Immature natural killer cell (primary cell): Measurements from ENCODE around the gene EIF5AL1. TPM values are rescaled to one million over a fixed set of nuclear protein-coding genes. Genes with fewer than 3 reads are reported as not detected.

Experiments used
- polyA plus RNA-seq, 3 donors: library from polyadenylated mRNA; unstranded; fragments of 300-500 nt; fragmentation: Illumina TruSeq; gene quantifications; one replicate each; pipeline ENCODE4 v1.2.3, GENCODE V29; 2021

The EIF5AL1 gene
- polyA plus RNA-seq, 3 donors from 2014 or later: 0.21 to 0.48 (median 0.38) TPM

Other genes with a start within 250 kb of the EIF5AL1 start
- gene PPIF, start 165.1 kb upstream of the EIF5AL1 start, polyA plus RNA-seq: 10 to 100 TPM in 2 of 3 donors, 1 to 10 TPM in 1; 9.6 to 15.1 (median 13.1) TPM
- gene ZCCHC24, start 66.9 kb upstream of the EIF5AL1 start, polyA plus RNA-seq: 1 to 10 TPM; 1.6 to 2.2 (median 1.7) TPM
- not detected for gene SFTPA2, start 47.9 kb downstream of the EIF5AL1 start, polyA plus RNA-seq
- not detected for gene SFTPA1, start 98.4 kb downstream of the EIF5AL1 start, polyA plus RNA-seq
- under 1 TPM in 1 of 3 donors, not detected in 2; 0.09 TPM for gene NUTM2B, start 190.7 kb downstream of the EIF5AL1 start, polyA plus RNA-seq